T-helper 2 cell (primary cell): ENCODE measurements around the gene SLC35F3.
"Not testable (repeated sequence)": the region's sequence is repeated elsewhere in the genome, so short reads cannot be mapped to it uniquely, and the experiment has no call there.

ENCODE experiments used
- DNase-seq, 5 experiments: peaks; one replicate each; pipeline versions ENCODE4 v3.0.0 to v3.0.0-alpha.2; 2012 to 2022

Gene SLC35F3

DNA sequence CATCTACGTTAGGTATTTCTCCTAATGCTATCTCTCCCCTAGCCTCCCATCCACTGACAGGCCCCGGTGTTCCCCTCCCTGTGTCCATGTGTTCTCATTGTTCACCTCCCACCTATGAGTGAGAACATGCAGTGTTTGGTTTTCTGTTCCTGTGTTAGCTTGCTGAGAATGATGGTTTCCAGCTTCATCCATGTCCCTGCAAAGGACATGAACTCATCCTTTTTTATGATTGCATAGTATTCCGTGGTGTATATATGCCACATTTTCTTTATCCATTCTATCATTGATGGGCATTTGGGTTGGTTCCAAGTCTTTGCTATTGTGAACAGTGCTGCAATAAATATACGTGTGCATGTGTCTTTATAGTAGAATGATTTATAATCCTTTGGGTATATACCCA, 247.9 kb downstream of the SLC35F3 start:
- DNase-seq = not testable (repeated sequence)

DNA sequence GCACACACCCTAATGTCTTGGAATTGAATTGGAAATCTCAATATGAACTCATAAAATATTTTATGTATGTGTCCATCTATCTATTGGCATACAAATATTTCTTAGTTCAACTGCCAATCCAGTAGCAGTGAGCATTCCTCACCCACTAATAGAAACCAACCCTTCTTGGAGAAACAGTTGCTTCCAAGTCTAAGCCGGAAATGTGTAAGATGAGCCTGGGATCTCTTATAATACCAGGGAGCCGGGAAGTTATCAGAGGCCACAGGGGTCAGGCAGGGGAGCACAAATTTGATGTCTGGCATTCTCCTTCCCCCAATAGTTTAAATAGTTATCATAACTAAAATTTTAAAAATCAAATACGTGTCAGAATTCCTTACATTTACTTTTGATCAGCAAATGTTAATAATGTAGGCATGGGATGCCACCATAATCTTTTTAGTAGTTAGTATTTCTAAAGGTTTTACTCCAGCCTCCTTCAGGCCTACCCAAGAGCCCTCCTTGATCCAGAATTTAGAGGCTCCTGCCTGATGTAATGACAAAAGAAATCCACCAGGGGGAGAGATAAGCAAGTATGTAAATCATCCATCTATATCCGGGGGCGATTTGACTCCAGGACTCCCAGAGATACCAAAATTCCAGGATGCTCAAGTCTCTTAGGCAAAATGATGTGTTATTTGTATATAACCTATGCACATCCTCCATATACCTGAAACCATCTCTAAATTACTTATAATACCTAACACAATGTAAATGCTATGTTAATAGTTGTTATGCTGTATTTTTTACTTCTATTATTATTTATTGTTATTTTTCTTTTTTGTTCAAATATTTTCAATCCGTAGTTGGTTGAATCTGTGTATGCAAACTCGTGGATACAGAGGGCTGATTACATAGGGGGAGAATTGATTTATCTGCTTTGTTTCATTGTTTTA, 250.1 kb downstream of the SLC35F3 start:
- DNase-seq = peak in 1 of 5 experiments; percentile 70

DNA sequence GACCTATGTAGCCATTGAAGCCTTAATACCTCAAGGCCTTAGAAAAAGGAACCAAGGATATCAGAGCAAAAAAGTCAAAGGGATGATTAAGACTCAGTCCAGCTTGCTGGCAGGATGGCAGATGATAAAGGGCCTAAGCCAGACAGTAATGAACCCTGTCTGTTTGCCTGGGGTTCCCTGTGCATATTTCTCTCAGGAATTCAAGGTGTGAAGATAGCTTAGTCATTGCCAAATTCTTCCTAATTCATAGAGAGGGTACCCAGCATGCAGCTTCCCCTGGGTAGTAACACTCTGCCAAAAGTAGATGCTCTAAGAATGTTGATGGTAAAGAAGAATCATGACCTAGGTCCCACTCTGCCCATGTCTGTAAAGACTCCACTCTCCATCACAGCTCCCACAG, 258.2 kb downstream of the SLC35F3 start:
- no peak for DNase-seq

DNA sequence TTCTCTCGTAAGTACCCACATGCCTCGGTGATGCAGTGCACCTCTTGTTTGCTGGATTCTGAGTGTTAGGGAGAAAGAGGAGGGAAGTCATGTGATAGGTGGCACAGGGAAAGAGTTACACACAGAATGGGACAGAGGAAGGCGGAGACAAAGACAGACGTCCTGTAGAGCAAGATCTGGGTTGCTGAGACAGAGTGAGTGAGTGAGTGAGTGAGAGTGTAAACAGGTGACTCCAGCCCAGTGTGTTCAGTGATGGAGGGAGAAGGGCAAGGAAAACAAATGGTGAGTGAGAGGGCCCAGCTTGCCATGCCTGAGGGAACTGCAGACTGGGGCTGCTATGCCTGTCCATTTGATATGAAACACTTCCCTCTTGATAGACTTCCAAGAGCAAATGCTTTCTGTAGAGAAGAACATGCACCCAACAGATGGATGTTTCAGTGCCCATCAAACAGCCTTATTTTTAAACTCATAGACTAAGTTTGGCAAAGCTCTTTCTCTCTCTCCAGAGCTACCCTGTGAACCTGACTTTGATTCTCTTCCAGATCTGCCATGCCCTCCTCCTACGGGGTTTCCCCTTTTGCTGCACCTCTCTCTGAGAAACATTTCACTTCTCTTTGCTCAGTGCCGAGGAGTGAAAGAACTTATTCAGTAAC, 258.9 kb downstream of the SLC35F3 start:
- no peak for DNase-seq

DNA sequence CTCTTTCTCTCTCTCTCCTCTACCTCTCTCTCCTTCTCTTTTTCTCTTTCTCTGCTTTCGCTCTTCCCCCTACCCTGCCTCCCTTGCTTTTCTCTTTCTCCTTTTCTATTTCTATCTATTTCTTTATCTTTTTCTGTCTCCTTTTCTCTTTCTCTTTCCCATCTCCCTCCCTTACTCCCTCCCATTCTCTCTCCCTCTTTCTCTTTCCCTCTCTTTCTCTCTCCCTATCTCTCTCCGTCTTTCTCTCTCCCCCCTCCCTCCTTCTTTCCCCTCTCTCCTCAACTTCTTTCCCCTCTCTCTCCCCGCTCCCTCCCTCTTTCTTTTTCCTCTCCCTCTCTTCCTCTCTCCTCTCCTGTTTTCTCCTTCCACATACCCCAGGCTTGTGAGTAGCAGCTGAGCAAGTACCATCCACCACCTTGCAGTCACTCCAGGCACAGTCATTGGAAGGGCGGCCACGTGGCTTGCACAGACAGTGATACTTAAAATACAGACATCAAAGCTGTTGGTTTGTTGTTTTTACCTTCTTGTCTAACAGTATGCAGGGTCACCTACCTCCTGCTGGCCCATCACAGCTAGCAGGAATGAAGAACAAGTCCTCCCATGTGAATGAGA, 259.7 kb downstream of the SLC35F3 start:
- no peak for DNase-seq

DNA sequence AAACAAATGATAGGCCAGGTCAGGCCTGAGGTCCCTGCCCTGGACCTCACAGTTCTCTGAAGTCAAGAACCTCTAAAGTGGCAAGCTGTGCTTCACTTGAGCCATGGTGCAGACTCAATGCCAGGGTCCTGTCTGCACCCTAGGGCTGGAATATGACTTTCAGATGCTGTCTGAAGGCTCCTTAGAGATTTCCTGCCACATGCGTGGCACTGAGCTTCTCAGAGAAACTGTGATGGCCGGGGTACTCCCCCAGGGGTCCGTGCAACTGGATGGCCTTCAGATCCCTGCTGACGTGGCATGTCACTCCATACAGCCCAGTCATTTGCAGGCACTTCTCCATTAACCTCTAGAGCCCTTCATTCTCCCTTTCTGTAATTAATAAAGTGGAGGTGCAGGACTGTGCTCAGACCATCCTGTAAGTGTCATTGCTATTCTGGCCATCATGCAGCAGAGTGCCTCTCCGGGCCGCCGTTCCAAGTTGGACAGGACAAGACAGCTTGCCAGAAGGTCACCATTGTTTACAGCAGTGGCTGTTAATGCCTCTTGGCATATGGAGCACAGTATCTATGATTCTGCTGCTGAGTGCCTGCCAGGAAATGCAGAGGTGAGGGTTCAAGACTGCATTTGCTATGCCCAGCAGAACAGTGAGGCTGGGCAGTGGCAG, 263.7 kb downstream of the SLC35F3 start:
- DNase-seq = no peak

DNA sequence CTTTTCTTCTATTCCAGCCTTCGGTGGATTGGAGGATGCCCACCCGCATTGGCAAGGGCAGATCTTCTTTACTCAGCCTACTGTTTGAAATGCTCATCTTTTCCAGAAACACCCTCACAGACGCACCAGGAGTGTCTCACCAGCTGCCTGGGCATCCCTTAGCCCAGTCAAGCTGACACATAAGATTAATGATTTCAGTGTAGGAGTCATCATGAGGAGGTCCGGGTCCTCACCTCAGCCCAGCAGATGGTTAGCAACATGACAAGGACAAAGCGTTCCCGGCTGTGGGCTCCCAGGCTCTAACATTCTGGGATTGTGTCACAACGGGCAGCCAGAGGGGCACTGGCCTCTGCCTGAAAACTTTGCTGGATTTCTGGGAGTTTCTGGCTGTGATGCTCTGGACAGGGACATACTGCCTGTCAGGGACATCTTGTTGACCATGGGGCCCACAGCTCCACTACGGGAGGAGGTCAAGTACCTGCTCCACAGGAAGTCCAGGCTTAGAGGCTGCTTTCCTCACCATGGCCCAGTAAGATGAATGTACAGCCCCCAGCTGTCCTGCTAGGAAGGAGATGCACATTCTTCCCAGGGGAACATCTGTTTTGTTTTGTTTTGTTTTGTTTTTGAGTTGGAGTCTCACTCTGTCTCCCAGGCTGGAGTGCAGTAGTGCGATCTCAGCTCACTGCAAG, 264.8 kb downstream of the SLC35F3 start:
- no peak for DNase-seq

DNA sequence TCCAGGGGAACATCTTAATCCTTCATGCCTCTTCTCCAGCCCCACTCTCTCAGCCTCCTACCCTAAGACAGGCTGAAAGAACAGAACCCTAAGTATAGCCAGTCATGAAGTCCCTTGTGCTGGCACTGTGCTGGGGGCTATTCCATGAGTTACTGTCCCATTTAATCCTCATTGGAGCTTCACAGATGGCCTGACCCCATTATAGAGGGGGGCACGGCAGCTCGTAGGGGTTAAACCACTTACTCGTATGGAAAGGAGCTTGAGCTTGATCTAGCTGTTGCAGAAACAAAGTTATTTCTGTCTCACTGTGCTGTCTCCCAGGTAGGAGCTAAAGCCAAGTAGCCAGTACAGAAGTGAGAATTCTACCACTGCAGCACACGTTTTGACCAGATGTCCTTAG, 265.6 kb downstream of the SLC35F3 start:
- DNase-seq = no peak

DNA sequence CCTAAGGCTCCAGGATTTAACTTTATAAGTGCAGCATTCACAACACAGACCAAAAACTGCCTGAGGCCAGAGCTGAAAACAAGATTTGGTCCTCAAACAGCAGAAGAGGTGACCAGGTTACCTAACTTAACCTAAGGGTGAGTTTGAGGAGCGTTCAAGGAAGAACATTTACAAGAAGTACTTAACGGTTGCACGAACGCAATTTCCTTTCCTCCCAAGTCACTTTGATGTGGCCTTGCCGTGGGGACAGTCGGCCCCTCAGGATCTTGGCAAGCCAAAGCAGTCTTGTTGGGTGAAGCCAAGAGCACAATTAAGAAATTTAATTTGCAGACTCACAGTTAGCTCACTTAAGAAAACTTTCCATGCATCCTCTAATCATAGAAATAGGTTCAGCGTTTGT, 266.1 kb downstream of the SLC35F3 start:
- DNase-seq = peak in 1 of 5 experiments; percentile 78

DNA sequence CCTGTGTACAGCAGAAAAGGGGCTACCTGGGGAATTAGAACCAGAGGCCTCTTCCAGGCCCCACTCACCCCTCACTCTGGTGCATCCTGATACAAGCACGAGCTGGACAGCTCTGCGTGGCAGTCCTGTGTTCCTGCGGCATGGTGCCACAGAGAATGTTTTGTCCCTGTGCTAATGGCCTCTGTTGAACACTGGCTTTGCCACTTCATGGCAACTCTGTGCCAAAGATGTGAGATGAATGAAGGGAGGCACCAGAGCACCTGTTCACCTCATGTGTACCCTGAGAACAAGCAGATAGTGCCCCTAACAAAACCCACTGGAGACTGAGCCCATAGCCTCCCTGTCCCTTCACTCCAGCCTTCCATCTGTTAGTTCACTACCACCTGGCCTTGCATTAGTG, 269.5 kb downstream of the SLC35F3 start:
- no peak for DNase-seq

DNA sequence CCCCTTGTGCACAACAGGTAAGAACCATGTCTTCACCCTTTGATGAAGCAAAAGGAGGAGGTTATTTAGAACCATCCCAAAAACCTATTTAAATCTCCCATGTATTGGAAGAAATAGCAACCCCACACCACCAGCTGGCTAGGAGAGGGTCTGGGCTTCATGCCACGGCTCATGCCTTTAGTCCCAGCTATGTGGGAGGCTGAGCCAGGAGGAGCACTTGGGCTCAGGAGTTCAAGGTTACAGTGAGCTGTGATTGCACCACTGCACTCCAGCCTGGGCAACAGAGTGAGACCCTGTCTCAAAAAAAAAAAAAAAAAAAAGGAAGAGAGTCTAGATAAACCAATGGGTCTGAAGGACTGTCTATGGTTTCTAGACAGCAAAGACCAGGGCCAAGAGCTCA, 270.9 kb downstream of the SLC35F3 start:
- no peak for DNase-seq

DNA sequence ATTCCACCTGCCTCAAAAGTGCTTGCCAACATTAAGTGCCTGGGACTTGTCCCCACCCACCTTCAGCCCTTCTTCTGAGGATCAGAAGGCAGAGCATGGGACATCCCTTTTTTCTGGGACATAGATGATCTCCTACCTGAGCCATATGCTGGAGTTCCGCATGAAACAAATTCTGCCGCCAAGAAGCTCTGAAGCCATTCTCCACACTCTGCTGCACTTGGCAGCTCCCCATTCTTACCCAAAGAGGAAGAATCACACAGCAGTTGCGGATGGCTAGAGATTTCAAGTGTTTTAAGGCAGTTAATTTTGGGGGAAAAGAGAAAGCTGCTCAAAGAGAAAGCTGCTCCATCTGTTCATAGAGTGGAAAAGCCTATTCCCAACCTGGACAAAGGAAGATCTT, 271.5 kb downstream of the SLC35F3 start:
- DNase-seq = no peak

DNA sequence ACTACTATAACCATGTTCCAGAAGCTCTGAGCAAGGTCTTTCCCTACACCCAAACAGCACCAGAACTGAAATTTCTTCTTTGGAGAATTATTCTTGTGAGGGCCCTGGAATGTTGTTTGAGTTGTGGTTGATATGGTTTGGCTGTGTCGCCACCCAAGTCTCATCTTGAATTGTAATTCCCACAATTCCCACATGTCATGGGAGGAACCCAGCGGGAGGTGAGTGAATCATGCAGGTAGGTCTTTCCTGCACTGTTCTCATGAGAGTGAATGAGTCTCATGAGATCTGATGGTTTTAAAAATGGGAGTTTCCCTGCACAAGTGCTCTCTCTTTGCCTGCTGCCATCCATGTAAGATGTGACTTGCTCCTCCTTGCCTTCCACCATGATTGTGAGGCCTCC, 272.4 kb downstream of the SLC35F3 start:
- DNase-seq = not testable (repeated sequence)

DNA sequence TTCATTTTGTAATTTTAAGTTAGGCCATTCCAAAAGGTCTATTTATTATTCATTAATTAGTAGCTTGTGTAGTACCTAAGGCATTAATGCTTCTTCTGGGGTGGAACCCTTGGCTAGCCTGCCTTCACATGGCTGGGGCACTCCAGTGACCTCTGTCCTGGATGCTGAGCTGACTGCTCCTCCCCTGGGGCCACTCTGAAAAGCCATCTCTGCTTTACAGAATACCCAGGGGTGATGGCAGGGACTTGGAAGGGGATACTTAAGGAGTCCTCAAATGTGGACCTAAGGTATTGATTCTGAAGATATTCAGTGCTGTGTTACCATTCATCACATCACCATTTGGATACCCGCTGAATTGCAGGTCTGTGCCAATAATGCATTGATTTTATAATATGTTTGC, 281.0 kb downstream of the SLC35F3 start:
- DNase-seq = no peak

DNA sequence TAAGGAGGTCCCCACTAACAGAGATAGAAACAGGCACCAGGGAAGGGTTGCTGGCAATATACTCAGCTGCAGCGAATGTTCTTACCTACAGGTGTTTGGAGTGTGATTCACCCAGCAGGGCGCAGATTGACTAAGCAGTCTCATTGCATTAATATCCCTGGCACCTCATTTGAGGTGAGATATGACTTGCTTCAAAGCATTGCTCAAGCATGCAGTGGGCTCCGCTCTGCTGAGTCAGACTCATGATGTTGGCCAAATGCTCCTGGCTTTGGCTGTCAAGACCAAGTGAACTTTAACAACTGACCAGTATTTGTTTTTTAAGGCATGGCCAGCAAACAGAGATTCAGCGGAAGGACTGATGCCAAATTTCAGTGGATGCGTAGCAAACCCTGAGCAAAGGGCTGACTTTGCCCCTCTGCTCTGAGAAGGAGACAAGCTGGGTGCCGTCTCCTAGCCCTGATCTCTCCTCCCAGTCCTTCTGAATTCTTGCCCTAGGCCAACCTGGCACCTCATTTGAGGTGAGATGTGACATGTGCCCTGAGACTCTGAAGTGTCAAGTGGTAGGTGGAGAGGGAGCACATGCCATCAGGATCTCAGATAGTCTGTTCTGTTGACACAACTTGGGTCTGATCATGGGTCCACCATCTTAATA, 281.7 kb downstream of the SLC35F3 start:
- DNase-seq = peak in 1 of 5 experiments; percentile 56

DNA sequence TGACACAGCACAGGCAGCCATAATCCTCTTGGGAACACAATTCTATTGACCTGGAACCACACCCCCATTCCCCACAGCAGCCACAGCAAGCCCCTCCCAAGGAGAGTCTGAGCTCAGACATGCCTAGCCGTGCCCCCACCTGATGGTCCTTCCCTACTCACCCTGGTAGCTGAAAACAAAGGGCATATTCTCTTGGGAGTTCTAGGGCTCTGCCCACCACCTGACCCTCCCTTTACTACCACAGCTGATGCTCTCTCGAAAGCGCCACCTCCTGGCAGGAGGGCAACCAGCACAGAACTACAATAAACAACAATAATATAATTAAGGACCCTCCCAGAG, 283.9 kb downstream of the SLC35F3 start:
- peak in 1 of 5 experiments; percentile 24 for DNase-seq

DNA sequence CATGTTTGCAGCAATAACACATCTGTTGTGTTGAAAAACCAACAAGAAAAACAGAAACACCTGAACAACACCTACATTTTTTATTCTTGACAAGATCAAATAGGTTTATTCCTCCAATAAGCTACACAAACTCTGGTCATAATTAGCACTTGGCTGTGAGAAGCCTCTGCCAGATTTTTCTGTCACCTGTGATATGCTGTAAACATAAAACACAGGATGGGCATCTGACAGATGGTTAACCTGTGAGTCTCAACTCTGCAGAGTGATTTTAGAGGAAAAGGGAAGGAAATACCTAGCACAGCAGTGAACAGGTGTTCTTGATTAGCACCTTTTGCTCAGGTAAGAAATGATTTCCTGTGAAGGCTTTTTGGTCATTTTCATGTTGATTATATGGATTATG, 293.4 kb downstream of the SLC35F3 start:
- DNase-seq = no peak

DNA sequence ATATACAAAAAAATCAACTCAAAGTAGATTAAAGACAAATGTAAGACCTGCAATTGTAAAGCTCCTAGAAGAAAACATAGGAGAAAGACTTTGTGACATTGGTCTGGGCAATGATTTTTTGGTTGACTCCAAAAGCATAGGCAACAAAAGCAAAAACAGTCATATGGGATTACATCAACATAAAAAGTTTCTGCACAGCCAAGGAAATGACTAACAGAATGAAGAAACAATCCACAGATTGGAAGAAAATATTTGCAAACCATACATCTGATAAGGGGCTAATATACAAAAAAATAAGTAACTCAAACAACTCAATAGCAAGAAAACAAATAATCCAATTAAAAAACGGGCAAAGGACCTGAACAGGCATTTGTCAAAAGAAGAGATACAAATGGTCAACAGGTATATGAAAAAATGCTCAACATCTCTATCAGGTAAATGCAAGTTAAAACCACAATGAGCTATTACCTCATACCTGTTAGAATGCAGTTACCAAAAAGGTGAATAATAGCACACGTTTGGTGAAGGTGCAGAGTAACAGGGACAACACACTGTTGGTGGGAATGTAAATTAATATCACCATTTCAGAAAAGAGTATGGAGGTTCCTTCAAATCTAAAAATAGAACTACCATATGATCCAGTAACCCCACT, 295.1 kb downstream of the SLC35F3 start:
- DNase-seq = no peak

DNA sequence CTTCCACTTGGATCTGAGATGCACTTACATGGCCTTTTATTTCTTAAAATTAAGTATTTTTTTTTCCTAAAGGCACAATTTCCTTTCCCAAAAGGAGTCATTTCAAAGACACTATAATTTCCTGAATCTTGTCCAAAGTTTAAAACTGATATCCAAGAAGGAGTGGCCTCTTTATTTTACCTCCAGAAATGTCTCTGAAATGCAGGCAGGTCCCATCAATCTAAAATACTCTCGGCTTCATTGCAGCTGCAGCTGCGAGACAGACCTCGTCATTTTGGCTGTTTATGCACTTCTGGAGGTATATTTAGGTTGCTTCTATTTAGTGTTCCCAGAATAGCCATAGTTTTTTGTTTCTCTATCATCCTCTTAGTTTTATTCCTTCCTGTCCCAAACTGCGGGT, 296.1 kb downstream of the SLC35F3 start:
- DNase-seq = no peak

DNA sequence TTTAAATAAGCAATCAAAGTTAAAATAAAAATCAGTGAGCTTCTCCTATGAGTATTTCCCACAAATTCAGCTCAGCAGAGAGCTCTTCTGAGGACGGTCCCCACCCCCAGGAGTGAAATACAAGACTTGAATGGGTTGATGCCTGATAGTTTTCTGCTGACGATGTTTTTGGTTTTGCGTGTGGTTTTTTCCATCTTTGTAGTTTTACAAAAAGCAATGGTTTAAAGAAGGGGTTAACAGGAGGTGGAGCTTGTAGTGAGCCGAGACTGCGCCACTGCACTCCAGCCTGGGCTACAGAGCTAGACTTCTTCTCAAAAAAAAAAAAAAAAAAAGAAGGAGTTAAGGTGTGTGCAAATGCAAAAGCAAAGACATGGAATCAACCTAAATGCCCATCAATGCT, 297.1 kb downstream of the SLC35F3 start:
- DNase-seq = peak in 1 of 5 experiments; percentile 30

DNA sequence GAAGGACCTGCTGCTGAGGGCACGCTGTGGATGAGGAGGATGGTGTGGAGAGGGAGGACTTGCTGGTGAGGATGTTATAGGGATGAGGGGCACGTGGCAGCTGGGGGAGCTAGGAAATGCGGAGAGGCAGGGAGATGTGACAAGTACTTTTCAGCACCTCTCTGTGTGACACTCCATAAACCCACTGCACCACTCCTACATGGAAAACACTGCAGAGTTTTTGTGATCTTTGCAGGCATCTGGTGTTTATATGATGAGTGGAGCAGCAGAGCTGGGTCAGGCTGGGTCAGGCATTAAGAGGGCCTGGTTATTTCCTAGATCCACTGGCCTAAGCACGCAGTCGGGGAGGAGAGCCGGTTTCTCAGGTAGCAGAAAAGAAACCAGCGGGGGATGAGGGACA, 301.5 kb downstream of the SLC35F3 start:
- no peak for DNase-seq
